GM12801 (cell line): ENCODE data around the gene AGBL1.

Source experiments
- CTCF ChIP-seq: IDR thresholded peaks from one replicate; pipeline ENCODE4 v1.5.1; 2011; ENCODE audit warnings: control low read depth; ENCODE audit not compliant: insufficient read length; ENCODE audit errors: extremely low read depth

Gene AGBL1

DNA sequence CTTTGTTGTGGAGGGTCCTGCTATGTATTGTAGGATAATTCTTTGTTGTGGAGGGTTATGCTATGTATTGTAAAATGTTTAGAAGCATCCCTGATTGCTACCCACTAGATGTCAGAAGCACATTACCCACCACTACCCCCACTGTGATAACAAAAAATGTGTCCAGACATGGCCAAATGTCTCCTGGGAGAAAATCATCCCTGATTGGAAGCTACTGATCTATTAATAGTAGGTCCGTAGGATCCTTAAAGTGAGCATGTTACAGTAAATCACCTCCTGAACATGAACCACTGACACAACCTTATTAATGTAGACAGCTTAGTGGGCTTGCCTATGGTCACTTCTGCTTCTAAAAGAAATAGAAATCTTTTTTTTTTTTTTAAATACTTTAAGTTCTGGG, 884.6 kb downstream of the AGBL1 start:
- TF ChIP-seq CTCF: no peak

- no peak for TF ChIP-seq CTCF
Measured at GRCh38 chr15:86968244-86968643, 888.6 kb downstream of the AGBL1 start.

- no peak for TF ChIP-seq CTCF
Measured at GRCh38 chr15:86969364-86969763, 889.7 kb downstream of the AGBL1 start.

GRCh38 chr15:86973284-86973844, 893.7 kb downstream of the AGBL1 start:
- no peak for TF ChIP-seq CTCF

- TF ChIP-seq CTCF: no peak
Measured at GRCh38 chr15:86988033-86988432, 908.4 kb downstream of the AGBL1 start.

- TF ChIP-seq CTCF: no peak
Measured at GRCh38 chr15:87021751-87022150, 942.1 kb downstream of the AGBL1 start.

DNA sequence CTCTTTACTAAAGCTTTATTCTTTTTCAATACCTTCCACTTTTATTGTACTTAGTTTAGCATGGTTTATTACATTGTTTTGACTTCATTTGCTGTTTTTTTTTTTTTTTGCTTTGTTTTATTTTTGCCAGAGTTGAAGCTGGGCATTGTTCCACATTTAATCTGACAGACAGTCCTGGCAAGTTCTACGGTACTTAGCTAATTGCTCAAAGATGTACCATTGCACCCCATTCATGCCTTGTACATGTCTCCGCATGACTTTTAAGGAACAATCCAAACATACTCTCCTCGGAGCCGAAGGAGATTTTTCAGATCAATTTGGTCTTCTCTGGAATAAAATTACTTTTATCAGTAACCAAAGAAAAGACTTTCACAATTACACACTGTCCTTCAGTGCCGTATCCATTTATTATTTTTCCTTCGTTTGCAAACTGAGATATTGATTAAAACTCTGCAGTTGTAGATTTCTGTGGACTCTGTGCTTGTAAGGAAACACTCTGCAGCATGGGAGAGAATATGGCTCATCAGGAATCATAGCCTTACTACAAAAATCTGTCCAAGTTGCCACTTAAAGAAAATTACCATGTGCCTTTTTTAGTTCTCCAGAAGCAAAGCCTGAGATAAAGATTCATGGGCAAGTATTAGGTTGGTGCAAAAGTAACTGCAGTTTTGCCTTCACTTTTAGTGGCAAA, 952.0 kb downstream of the AGBL1 start:
- TF ChIP-seq CTCF: no peak
